GM12873 (cell line): ENCODE measurements around the gene IL18RAP.

Source experiments
- TF ChIP-seq, protein P1 (sequence below): IDR thresholded peaks from 2 replicates; pipeline ENCODE4 v1.5.1; 2012; ENCODE audit warnings: low read depth, mild to moderate bottlenecking, moderate library complexity, low read length, control low read depth; ENCODE audit not compliant: insufficient read depth; ENCODE audit errors: missing control alignments

The IL18RAP gene

DNA sequence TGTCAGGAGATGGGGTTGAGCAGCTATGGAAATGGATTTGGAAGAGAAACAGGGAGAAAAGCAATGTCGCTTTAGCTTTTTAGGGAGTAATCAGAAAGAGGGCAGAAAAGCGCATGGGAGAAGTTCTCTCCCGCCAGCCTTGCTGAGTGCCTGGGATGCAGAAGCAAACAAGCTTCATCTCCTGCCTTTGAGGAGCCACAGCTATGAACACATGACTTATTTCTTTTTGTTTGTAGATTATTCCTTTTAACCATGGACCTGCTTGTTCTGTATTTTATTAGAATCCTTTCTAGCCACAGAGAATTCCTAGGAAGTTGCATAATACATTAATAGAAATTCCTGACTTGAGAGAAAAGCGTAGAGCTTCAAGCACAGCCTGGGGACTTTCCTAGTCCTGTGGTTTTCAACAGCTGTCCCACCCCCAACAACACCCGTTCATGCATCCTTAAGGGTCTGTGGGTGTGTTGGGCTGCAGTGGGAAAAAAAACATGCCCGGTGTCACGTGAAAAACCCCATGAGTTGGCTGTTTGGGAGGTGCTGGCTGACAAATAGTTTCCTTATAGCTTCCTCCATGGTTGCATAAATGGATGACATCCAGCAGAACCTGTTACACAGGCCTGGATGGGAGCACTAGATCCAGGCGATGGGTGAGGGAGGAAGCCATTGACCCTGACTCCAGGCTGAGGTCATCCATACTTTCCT is 65.0 kb downstream of the IL18RAP start:
- TF ChIP-seq, protein P1, sequence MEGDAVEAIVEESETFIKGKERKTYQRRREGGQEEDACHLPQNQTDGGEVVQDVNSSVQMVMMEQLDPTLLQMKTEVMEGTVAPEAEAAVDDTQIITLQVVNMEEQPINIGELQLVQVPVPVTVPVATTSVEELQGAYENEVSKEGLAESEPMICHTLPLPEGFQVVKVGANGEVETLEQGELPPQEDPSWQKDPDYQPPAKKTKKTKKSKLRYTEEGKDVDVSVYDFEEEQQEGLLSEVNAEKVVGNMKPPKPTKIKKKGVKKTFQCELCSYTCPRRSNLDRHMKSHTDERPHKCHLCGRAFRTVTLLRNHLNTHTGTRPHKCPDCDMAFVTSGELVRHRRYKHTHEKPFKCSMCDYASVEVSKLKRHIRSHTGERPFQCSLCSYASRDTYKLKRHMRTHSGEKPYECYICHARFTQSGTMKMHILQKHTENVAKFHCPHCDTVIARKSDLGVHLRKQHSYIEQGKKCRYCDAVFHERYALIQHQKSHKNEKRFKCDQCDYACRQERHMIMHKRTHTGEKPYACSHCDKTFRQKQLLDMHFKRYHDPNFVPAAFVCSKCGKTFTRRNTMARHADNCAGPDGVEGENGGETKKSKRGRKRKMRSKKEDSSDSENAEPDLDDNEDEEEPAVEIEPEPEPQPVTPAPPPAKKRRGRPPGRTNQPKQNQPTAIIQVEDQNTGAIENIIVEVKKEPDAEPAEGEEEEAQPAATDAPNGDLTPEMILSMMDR, result no peak

DNA sequence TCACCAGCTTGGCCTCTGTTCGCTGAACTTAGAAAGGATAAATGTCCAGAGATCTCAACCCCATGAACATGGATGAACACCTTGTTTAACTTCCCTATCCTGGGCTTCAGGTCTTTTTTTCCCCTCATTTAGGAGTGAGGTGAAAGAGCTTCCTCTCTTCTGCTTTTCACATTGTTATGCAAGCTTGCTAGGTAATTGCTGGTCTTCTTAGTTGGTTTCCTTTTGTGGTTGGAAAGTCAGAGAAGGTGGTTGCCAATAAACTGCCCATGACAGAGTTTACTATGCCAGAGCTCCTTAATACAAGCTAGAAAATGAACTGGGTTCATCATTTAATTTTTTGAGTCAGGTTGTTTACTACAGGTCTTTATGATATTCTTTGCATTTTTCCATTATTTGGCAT is 66.7 kb downstream of the IL18RAP start:
- TF ChIP-seq, protein P1, result no peak

DNA sequence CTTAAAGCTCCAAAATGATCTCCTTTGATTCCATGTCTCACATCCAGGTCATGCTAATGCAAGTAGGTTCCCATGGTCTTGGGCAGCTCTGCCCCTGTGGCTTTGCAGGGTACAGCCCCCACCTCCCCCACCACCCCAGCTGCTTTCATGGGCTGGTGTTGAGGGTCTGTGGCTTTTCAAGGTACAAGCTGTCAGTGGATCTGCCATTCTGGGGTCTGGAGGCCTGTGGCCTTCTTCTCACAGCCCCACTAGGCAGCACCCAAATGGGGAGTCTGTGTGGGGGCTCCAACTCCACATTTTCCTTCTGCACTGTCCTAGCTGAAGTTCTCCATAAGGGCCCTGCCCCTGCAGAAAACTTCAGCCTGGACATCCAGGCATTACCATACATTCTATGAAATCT is 69.0 kb downstream of the IL18RAP start:
- TF ChIP-seq, protein P1, result no peak

DNA sequence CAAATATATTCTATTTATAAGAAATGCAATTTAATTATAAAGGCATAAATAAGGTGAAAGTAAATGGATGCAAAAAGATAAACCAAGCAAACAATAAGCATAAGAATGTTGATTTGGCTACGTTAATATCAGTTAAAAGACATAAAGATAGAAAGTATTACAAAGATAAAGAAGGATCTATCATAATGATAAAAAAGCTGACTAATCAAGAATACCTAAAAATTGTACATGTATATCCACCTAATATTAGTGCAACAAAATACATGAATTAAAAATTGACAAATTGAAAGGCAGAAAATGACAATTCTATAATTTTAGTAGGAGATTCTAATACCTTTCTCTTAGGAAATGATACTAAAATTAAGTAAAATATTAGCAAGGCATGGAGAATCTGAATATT is 71.6 kb downstream of the IL18RAP start:
- TF ChIP-seq, protein P1, result no peak

DNA sequence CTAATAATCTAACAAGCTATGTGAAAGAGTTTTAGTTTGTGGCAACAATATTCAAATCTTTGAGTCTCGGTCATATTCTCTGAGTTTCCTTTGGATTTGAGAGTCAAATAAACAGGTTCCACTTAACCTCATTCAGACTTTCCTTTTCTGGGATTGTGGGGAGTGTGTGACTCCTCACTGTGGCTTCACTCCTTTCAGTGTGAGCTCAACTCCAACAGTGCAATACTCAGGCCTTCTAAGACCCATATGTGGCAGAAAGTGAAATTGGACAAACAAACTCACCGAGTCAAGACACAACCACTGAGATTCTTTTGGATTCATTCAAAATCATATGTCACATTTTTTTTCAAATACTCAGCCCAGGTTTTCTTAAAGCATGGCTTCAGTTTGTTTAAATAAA is 75.5 kb downstream of the IL18RAP start:
- TF ChIP-seq, protein P1, result no peak

DNA sequence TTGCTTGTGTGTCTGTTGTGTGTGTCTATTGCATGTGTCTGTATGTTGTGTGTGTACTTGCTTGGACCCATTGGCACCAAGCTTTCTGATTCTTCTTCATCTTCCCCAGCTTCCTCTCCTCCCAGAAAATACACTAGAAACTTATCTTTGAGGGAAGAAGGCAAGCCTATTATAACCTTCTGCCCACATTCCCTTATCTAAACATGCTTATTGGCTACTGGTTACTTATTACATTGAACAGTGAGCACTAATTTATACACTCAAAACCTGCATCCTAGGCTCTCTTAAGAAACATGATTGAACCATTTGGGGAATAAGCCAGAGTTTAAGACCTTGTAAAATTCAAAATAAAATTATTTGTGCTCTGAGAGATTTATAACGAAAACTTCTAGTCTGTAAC is 76.6 kb downstream of the IL18RAP start:
- TF ChIP-seq, protein P1, result no peak
